Stimulated activated CD4-positive, alpha-beta T cell treated with anti-CD3 and anti-CD28 coated beads, Interleukin-2, amount 100 ng/mL, for 48 hours (primary cell): ENCODE results near the gene ALG11.

Experiments used
- DNase-seq, 2 donors: peaks; one replicate each; pipeline ENCODE4 v3.0.0-alpha.2; 2020

ALG11 gene

DNA sequence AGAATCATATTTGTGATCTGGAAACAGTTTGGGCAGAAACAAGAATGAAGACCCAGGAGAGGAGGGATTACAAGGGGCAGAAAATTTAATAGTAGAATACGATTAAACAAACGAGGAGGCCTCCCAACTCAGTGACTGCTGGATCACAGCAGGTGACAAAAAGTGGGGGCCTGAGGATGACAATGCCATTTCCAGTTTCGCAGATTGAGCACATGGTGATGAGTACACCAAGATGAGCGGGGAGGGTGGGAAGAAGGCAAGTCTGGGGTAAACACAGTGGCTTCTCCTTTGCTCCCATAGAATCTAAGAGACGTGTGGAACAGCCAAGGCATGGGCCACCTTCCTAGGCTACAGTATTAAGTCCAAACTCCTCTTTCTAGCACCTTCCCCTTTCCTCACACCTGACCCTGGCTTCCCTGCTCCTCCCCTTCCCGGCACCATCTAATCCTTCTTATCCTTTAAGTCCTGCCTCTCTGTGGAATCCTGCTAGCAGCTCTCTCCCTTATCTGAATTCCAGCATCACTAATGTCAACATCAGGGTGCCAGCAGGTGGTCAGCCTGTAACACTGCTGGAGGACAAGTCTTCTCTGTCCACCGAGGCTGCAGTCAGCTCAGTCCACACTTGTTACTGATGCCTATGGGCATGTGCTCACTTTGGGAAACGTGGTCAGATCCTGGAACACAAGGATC is 14.4 kb upstream of the ALG11 start:
- DNase-seq = no peak

GRCh38 chr13:51998723-51999509 is 13.3 kb upstream of the ALG11 start:
- no peak for DNase-seq

GRCh38 chr13:51999510-51999911 is 12.7 kb upstream of the ALG11 start:
- no peak for DNase-seq

GRCh38 chr13:51999921-52000320 is 12.3 kb upstream of the ALG11 start:
- DNase-seq = no peak

- DNase-seq = no peak
Observed at GRCh38 chr13:52001120-52001731, 11.0 kb upstream of the ALG11 start.

DNA sequence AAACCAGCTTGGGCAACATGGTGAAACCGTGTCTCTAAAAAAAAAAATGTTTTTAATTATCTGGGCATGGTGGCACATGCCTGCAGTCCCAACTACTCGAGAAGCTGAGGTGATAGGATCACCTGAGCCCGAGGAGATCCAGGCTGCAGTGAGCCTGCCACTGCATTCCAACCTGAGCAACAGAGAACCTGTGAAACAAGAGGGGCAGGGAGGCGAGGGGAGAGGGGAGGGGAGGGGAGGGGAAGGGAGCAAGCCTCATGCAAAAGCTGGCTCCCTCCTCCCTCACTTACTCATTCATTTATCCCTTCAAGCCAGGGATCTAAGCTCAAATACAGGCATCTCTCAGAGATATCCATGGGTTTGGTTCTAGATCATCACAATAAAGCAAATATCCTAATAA is 9.8 kb upstream of the ALG11 start:
- DNase-seq = no peak

DNA sequence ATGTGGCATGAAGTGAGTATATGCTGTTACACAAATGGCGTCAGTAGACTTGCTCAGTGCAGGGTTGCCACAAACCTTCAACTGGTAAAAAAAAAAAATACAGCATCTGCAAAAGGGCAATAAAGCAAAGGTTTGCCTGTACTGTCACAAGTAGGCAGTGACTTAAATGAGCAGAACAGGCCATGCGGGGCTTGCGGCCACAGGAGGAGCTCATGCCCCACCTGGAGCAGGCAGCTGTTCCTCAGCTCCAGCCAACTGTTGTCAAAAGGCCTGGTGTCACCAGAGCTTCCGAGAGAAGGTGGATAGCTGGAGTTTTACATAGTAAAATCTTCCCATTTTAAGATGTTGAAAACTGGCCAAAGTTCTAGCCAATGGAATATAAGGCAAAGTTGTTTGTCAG is 8.7 kb upstream of the ALG11 start:
- no peak for DNase-seq

DNA sequence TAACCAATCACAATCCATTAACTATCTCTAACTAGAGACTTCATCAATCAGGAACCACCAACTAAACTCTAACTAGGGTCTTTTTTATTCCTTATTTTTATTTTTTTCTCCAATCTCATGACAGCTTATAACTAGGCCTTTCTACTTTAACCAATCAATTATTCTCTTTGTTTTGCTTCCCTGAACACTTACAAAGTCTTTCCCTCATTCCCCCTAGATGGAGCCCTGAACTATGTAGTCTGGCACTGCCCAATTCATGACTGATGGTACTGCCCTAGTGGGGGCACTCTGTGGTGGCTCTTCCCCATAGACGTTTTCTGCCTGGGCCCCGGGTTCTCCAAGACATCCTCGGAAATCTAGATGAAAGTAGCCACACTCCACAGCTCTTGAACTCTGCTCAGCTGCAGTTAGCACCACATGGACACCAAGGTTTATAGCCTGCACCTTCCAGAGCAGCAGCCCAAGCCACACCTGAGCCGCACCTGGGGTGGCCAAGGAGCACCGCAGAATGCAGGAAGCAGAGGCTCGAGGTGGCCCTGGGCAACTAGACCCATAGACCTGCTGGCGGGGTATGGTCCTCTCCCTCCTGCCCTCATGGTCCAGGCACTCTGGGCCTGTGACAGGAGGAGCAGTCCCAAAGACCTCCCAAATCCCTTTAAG is 7.6 kb upstream of the ALG11 start:
- DNase-seq = no peak

GRCh38 chr13:52005841-52006522 is 6.2 kb upstream of the ALG11 start:
- no peak for DNase-seq

GRCh38 chr13:52006523-52007245 is 5.5 kb upstream of the ALG11 start:
- DNase-seq = no peak

DNA sequence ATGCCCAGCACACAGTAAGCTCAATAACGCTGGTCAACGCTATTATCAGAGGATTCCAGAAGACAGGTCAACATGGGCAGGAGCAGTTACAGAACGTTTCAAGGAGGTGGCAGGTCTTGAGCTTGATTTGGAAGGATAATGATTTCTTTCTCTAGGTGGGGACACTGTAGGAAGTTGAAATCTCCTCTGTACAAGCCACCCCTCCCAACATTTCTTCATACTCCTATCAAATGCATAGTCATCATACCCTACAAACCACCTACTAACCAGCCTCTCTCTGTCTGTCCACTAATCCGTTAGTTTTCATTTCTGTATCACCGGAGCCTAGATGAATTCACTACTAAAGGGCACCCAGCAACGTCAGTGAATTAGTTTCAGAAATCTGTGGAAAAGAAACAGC is 2.3 kb upstream of the ALG11 start:
- DNase-seq = no peak

DNA sequence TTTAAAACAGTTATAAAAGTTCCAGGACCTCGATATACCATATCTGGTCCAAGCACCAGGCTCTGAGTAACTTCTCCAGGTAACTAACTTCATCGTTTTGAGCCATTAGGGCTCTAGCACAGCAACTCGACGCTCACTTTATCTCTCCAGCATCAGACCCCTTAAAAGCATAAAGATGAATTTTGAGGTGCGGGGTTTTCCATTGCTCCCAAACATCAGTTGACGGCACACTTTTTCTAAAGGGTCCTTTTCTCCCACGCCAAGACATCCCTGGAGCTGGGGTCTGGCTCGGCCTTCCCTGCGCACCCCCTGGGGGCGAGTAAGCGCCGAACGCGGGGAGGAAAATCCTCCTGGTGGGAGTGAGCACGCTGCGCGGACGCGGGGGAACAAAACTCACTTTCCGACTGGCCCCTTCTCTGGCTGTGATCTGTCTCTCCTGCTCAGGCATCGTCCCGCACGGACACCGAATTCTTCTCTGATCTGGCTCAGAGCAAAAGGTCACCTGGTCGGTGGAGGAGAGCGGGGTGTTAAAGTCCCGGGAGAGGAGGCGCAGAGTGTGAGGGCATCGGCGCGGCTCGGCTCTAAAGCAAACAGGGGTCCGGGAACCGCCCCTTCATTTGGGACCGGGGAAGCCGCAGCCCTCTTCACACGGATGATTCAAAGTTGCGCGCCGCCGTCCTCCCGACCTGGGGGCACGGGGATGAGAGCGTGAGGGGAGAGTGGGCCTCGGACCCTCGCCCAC is 1.1 kb upstream of the ALG11 start, which contains the start of gene ATP7B:
ATP7B (minus strand) TSS at position 561 of the 742 bp plus-strand sequence; CDS start at position 448, 113 bp downstream.
- peak; percentile 13 to 17 for DNase-seq

DNA sequence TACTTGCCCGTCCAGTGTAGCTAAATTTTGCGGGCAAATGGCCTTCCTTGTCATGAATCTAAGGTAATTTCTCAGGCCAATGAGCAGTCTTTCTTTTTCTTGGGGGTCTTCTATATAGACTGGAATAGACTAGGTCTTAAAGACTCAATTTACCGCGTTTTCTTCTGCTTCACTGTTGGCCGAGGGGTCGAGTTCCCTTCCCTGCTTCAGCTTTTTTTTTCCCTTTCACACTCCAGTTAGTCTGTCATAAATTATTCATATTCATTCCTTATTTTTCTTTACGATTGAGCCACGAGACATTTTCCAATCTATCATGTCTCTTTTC is 276 bp downstream of the ALG11 start:
- no peak for DNase-seq

DNA sequence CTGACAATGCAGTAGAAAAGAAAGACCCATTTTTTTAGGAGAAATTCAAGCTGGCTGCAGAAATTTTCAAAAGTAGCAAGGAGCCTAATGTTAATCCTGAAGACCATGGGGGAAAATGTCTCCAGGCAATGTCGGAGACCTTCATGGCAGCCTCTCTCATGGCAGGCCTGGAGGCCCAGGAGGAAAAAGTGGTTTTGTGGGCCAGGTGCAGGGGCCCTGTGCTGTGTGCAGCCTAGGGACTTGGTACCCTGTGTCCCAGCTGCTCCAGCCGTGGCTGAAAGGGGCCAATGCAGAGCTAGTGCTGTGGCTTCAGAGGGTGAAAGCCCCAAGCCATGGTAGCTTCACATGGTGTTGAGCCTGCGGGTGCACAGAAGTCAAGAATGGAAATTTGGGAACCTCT is 4.1 kb downstream of the ALG11 start:
- no peak for DNase-seq

- DNase-seq = no peak
Observed at GRCh38 chr13:52020191-52020590, 8.0 kb downstream of the ALG11 start.

- no peak for DNase-seq
Observed at GRCh38 chr13:52022356-52022755, 10.2 kb downstream of the ALG11 start.

DNA sequence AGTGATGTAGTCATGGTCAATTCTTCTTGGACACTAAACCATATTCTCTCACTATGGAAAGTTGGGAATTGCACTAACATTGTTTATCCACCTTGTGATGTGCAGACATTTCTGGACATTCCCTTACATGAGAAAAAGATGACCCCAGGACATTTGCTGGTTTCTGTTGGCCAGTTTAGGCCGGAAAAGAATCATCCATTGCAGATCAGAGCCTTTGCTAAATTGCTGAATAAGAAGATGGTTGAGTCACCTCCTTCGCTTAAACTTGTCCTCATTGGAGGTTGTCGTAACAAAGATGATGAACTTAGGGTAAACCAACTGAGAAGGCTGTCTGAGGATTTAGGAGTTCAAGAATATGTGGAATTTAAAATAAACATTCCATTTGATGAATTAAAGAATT is 12.3 kb downstream of the ALG11 start, which contains the start of gene UTP14C:
UTP14C (plus strand) TSS at position 211 of the 400 bp plus-strand sequence. CDS start 4,114 bp downstream, outside the sequence.
- no peak for DNase-seq

DNA sequence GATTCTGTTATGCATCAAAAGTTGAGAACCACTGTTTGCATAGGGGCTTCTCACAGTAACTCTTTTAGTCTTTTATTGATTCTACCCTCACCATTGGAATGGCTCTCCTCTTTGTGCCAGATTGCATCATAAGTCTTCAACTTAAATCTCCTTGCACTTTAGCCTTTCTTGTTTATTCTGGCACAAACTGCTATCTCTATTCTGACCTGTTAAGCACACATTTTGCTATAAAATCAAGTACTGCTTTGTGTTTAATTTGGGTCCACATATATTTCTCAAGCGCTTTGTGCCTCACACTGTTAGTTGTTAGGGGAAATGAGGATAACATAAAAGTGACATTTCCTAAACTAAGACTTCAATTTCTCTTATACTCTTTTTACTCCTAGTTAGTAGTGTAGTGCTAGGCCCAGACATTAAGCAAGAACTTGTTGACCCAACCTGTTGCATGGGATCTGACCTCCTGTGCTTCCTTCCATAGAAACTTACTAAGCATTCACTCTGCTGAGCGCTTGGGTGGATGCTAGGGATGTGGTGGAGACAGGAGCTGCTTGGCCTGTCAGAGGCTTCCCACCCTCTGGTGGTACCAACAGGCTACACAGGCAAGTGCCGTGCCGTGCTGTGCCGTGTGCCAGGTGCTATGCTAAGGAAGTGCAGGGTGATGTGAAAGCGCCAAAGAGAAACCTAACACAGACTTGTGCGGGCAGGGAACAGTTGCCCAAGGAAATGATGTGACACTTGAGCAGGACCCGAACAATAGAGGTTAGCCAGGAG is 13.5 kb downstream of the ALG11 start:
- no peak for DNase-seq

DNA sequence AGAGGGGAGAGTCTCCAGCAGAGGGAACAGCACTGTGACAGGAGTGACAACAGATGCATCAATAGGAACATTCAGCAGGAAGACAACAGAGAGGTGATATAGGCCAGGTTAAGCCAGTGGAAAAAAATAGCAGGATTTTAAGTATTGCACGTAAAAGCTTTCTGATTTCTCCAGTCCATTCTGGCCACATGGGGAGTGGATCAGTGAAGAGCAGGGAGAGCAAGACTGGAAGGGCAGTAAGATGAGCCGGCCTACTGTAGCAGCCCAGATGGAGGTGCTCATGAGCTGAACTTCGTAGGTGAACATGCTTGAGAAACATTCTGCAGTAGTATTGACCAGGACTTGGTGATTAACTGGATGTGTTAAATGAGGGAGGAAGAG is 14.0 kb downstream of the ALG11 start:
- no peak for DNase-seq

DNA sequence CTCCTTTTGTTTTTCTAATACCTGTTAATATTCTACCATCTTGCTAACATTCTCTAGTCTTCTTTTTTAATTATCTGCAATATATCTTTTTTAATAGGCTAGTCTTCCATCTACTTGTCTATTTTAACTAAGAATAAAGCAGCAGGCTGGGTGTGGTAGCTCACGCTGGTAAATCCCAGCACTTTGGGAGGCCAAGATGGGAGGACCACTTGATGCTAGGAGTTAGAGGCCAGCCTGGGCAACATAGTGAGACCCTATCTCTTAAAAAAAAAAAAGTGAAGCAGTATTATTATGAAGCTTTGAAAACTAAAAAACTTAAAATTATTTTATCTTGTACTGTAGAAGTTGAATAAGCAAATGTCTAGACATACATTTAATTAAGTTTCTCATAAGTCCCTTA is 15.6 kb downstream of the ALG11 start:
- no peak for DNase-seq

DNA sequence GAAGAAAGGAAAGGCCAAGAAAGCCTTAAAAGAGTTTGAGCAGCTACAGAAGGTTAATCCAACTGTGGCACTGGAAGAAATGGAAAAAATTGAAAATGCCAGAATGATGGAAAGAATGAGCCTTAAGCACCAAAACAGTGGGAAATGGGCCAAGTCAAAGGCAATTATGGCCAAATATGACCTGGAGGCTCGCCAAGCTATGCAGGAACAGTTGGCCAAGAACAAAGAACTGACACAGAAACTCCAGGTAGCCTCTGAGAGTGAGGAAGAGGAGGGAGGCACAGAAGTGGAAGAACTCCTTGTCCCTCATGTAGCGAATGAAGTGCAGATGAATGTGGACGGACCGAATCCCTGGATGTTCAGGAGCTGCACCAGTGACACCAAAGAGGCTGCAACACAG is 17.4 kb downstream of the ALG11 start:
- no peak for DNase-seq
